Left lobe of liver (tissue), 2 donors: ENCODE measurements around the gene ACKR3. TPM values are rescaled to one million over a fixed set of nuclear protein-coding genes. Genes with fewer than 3 reads are reported as not detected.
A peak's percentile ranks its signal among the peaks of the same experiment; 100 is the strongest.

Experiments
- ATAC-seq: fragments of 200-7000 bp; cut with Tn5 transposase; one replicate; pipeline ENCODE4 v1.9.1; 2020; ENCODE audit warnings: mild to moderate bottlenecking, moderate library complexity
- DNase-seq: peaks from one replicate; pipeline ENCODE4 v3.0.0-alpha.2; 2020; ENCODE audit warnings: low spot score
- total RNA-seq: library from RNA; stranded (reverse); gene quantifications from one replicate; pipeline ENCODE4 v1.2.1, GENCODE V29; 2021
- donor health status: DM: no; HTN: no; CAD: no; lungs with moderate emphysema.
- donor health status: DM: no; HTN: yes; CAD: no.

ACKR3 gene
- total RNA-seq, 1 donor from 2014 or later: 2.4 TPM

DNA sequence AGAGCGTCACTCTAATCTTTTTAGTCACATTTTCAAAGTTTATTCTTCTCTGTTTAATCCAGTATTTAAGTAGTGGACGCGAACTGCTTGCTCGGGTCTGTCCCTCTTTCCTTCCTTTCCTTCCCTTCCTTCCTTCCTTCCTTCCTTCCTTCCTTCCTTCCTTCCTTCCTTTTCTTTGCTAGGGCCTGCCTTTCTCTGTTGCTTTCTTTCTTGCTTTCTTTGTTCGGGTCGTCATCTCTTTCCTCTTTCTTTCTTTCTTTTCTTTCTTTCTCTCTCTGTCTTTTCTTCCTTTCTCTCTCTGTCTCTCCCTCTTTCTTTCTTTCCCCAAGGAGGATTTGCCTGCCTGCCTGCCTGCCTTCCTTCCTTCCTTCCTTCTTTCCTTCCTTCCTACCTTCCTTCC, 3.0 kb upstream of the ACKR3 start:
- DNase-seq (no peak), ATAC-seq (no peak)

DNA sequence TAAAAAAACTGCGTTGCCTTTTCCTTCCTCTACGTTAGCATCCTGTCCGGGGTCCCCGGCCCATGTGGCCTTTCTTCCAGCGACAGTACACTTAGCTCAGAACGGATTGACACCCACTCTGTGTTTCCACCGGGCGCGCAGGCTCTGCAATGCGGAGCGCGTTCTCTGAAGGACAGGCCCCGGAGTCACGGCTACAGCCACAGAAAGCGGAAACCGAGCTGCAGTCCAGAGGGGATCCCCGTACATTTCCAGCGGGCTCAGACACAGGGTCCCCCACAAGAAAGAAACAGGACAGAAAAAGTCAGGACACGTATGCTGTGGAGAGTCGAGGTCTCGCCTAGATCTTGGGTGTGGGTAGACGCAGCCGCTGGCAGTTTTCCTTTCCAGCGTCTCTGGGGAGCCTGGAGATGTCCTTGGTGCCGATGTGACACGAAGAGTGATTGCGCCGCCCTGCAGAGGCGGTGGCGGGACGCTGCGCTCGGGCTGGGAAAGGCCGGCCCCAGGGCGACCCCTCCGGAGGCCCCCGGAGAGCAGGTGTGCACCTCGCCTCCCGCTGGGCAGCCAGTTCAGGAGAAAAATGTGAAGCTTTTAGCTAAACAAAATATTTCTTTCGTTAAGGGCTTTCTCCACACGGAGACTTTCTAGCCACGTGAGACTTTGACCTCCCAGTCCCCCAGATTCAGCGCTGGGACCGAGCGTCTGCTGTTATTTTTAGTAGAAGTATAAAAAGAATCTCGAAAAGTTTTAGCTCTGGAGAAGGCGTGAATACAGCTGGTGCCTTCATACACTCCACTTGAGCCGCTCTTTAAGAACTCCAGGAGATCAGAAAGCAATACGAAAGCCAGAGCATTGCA, 1.3 kb upstream of the ACKR3 start:
- DNase-seq (peak; percentile 60), ATAC-seq (peak; percentile 61)

DNA sequence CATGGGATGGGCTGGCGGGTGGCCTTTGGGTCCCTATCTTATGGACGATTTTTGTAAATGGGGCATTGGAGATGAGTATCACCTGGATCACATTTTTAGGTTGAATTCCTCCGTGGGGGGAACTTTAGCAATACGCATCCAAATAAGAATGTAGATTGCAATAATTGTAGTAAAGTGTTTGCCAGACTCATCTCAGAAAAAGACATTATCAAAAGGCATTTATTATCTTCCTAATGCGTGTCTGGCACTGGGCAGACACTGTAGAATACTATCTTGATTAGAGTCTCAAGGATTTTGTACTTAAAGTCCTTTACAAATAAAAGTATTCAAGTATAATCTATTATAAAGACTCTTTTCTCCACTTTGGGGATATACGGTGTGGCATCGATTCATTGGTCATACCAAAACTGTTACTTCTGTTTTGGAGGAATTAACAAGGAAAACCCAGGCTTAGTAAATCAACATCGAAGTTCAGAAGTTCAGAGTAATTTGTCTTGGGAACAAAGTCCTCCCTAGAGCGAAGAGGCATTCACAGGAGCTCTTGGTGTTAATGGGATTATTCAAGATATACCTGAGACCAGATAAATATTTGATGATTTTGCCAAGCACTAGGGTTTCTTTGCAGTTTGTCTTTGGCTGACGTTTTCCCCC, 578 bp upstream of the ACKR3 start:
- DNase-seq: no peak
- no peak for ATAC-seq

DNA sequence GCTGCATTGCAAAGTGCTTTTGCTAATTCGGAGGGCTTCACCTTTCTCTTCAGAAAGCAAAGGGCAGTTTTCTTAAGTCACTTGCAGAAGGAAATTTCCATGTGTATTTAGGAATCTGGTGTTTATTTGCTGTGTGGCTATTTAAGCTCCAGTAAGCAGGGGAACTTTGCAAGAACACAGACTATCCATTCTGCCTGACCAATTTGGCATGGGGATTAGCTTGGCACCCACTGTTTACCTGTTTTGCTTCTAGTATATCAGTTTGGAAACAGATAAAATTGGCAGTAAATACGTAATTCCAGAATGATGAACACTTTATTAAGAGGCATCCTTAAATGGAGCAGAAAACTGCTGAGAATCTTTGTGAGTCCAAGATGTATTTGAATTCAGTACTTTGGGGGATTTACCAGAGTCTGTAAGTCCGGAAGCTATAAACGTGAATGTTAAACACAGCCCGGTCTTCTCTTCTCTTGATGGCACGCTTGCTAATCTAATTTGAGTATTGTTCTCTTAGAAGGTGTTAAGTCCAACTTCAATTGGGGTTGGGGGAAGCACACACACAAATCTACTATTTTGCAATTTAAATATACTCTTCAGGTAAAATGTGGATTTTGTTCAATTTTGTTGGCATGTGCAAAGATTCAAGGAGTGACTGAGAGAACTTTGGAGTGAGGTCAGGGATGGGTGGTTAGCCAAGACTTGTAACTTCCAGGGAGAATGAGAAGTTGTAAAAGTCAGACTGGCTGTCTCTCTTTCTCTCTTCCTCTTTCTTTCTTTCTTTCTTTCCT, 650 bp downstream of the ACKR3 start:
- ATAC-seq: no peak
- no peak for DNase-seq

DNA sequence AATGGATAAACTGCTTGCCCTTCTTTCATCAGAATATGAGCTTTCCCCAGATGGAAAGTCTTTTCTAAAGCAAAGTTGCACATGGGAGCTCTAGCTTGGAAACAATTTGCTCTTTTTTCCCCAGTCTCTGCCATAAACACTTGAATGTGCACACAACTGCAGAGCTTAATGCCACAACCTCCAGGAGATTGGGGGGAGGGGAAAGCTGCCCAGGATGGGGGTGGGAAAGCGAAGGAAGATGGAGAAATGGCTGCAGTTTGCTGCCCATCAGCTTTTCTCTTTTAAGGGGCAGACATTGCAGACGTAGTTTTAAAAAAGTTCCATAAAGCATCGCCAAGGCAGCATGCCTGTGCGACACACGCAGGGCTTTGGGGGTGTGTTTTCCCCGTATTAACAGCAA, 1.5 kb downstream of the ACKR3 start:
- ATAC-seq (no peak), DNase-seq (no peak)

DNA sequence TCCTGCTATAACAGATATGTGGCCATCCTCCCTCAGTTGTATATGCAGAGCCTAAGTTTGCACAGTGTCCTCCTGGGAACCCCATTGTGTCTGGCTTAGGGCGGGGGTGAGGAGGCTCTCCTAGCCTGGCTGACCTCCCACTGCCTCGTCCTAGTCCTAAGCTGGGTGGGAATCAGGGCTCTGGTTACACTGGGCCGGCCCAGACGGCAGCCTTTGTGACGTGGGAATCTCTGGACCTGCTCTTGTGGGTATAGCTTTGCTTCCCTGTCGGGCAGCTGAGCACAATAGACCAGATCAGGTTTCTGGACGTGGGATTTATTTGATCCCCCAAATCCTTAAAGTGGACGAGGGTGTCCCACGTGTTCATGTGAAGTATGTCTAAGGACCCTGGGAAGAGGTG, 2.9 kb downstream of the ACKR3 start:
- ATAC-seq (no peak), DNase-seq (no peak)

DNA sequence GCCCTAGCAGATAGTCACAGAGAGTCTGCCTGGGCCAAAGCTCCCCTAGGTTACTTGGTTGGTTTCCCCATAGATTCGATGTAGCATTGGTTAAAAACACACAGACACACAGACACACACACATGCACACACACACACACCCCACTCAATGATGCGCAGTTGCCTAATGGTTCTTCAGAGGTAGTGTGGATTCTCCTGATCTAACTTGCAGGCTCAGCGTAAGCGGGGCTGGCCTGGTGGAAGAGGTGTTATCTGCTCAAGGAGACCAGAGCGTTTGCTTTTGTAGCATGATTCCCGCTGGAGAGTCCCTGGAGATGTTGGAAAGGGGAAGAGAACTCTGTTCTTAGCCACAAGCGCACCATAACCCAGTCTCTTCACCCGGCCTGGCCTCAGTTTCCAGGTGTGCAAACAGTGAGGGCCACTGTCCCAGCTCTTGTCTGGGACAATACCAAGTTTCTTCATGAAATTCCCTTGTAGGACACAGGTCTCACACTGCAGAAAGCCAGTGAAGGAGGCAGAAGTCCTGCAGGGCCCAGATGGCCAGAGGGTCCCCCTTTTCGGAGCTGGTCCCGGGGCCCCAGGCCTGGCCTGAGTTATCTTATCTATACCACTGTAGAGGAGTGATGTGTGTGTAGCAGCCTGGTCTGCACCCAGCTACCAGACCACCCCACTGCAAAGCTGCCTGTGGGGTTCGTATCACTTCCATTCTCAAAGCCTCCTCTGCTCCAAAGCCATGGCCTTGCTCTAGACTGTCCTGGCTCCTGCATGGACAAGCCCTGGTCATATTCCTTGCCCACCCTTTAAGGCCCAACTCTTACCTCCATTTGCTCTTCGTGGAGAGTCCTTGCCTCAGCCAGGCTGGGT, 3.7 kb downstream of the ACKR3 start:
- no peak for ATAC-seq
- no peak for DNase-seq

DNA sequence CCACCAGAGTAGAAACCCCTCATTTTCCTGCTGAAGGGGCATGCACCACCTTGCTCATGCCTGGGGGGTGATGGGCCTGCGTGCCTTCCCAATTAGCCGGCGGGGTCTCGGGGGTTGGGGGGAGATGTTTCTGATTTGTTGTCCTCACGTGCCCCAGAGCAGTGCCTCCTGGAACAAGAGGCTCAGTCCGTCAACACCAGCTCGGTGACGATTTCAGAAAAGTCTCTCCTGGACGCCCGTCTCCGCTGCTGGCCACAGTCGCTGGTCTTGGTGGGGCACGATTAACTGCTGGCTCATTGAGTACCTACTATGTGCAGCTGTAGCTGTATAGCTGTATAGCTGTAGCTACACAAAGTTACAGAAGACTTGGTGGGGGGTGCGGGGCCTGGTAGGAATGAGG, 4.4 kb downstream of the ACKR3 start:
- ATAC-seq (no peak), DNase-seq (no peak)

DNA sequence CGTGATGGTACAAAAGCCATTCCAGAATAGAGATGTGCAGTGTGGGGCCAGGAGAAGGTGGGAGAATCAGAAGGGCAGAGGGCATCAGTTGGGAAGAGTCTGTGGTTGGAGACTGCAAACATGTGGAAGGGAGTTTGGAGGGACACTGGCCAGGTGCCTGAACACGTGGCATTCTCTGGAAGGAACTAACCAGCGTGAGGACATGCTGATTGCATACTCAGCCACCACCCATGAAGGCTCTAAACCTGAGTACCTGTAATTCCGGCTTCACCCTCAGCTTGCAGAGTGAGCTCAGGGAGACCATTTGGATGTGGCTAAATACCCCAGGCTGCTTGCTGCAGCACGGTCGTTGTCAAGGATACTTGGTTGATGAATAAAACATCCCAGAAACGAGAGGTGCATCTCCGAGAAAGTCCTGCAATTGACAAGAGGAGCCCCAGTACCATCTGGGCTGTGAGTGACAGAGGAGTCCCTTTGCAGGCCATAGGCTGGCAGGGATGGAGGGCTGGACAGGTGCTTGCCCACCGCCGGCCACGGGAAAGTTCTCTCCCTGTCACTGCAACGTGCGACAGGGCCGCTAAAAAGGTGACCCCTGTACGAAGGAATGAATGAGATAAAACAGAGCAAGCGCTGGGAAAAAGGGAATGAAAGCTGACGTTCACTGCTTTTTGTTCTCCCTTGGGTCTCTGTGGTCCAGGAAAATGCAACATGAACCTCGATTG, 5.0 kb downstream of the ACKR3 start:
- ATAC-seq (no peak), DNase-seq (no peak)

DNA sequence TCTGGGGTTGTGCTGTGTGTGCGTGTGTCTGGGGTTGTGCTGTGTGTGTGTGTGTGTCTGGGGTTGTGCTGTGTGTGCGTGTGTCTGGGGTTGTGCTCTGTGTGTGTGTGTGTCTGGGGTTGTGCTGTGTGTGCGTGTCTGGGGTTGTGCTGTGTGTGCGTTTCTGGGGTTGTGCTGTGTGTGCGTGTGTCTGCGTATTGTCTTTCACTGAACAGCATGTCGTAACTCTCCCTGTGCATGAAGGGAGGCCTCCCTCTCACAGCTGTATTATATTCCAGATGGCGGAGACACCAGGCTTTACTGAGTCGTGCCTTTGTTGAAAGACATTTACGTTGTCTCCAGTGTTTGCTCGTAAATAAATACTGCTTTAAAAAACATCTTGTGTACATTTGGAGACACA, 5.9 kb downstream of the ACKR3 start:
- DNase-seq (no peak), ATAC-seq (no peak)

DNA sequence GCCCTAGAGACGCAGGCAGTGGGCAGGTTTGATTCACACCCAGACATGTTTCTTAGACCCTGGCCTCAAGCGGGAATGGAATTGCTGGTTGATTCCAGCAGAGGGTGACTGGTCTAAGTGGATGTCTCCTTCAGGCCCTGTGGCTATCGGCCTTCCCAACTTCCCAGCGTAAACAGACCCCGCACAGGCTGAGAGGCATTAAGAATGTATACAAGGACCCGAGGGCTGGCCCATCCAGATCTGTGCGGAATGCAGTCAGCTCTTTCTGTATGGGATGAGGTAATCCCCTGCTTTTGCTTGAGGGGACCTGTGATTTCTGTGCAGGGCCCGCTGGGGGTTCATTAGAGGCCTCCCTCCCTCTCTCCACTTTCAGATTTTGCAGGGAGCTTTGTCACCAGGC, 6.5 kb downstream of the ACKR3 start:
- ATAC-seq (no peak), DNase-seq (no peak)

DNA sequence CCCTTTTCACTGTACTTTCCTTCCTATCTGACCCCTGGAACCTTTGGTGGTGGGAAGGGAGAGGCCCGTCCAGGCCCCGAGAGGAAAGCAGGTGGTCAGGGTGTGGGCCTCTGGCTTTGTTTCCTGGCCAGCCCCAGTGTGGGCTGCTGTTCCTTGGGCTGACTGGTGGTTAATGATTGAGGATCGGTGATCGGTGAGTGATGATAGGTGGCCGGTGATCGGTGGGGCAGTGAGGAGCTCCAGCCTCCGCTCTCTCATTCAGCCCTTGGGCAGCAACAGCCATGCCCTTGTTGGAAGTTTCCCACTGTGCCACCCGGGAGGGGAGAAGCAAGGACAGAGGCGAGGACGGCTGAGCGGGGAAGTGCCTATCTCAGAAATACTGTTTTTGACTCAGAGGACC, 7.3 kb downstream of the ACKR3 start:
- ATAC-seq: no peak
- DNase-seq: no peak

DNA sequence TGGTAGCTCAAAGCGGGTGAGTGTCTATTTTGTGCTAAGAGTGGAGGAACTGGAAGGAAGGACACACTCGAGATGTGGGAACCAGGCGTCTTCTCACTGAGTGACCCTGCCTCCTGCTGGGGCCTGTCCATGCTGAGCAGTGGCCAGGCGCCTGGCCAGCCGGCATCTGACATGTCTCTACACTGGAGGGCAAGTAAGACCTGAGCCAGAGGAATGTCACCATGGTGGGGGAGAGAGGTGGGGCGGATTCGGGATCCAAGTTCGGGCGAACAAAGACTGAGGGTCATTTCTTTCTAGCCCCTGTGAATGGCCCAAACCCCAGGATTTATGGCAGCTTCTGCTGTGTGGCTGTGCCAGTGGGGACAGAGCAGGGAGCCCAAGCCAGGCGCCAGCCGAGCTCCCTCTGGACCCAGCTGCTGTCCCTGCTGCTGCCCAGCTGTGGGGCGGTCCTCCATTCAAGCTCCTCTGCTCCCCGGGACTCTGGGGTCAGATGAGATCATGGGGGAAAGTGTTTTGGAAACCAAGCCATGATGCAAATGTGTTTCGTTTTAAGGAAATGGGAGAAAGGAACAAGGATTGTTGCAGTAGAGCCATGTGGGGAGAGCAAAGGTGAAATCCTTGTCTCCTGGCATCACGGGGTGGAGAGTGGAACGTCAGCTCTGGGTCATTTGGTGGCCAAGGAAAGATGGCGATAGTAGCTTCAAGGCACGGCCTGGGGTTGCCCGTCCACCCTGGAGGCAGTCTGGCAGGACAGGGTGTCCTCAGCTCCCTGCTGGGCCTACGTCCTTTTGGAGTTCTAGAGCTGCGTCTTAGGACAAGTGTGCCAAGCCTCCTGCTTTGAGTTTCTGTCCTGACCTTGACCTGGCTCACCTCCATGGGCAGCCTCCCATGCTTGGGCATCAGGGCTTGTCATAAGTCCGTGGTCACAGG, 8.1 kb downstream of the ACKR3 start:
- no peak for ATAC-seq
- no peak for DNase-seq

DNA sequence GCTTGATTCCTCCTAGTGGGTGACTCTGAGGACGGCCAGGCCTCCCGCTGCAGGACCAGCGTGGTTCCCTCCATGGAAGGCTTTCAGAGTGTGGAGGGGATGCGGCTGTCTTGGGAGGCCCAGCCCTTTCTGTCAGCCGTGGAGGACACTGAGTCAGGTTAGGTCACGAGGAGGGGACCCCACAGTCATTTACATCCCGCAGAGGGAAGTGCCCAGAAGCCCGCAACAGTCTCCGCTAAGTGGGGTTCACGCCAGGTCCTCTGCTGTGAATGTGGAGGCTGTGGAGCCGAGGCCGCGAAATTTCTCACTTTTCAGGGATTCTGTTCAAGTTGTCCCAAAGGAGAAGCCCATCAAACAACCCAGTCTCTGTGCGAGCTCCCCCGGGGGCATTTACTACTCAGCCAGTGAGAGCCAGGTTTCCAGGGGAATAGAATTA, 8.8 kb downstream of the ACKR3 start:
- no peak for ATAC-seq
- DNase-seq: no peak

DNA sequence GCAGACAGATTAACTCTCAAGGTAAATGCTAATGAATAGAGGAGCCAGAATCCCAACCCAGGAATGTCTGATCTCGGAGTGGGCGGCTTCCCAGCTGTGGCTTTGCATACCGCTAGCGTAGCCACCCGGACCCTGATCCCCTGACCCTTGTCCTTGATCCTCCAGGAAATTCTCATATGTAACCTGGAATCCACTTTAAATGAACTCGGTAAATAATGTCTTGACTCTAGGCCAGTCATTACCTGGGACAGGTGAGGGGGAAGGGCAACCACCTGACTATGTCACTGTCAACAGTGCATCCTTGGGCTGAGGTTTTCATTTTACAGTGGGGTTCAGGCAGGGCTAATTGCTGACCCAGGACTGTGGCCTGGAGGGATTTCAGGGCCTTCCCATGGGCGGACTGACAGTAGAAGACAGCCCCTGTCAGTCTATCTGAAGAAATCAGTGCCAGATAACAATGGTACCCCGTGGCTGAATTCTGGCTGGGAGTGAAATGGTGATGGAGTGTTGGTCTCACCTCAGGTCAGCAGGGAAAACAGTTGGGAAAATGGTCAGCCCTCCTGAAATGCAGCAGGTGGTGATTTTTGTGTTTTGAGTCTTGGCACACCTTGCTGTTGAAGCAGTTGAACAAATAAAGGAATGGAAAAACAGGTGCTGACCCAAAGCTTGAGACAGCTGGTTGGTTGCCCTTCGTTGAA, 9.6 kb downstream of the ACKR3 start:
- ATAC-seq: no peak

DNA sequence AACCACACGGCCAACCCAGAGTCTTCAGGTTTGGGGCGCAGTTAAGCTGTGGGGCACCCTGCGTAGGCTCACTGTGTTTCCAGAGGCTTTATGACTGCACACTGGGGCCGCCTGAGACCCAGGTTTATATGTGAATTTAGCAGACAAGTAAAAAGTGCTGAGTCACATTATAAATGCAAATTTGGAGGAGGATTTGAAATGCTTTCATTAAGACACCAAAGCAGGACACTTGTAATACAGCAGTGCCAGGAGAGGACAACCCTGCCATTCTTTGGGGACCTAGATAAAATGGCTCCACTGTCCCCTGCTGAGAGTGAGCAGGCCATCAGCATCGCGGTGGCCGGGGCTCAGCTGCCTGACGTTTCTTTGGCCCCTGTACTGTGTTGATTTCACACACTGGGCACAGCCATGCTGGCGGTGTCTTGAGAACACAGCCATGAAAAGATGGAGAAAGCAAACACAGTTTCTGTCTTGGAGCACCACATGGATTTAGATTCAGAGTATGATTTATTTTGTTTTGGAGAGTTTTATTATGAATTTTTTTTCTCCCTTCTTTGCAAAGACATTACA, 10.2 kb downstream of the ACKR3 start:
- ATAC-seq: no peak

More for the DNA sequence above, 9.6 kb downstream of the ACKR3 start:
- DNase-seq: no peak

DNA sequence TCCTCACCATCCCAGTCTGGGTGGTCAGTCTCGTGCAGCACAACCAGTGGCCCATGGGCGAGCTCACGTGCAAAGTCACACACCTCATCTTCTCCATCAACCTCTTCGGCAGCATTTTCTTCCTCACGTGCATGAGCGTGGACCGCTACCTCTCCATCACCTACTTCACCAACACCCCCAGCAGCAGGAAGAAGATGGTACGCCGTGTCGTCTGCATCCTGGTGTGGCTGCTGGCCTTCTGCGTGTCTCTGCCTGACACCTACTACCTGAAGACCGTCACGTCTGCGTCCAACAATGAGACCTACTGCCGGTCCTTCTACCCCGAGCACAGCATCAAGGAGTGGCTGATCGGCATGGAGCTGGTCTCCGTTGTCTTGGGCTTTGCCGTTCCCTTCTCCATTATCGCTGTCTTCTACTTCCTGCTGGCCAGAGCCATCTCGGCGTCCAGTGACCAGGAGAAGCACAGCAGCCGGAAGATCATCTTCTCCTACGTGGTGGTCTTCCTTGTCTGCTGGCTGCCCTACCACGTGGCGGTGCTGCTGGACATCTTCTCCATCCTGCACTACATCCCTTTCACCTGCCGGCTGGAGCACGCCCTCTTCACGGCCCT, 11.2 kb downstream of the ACKR3 start:
- ATAC-seq: no peak
- no peak for DNase-seq

More for the DNA sequence above, 10.2 kb downstream of the ACKR3 start:
- DNase-seq: no peak

DNA sequence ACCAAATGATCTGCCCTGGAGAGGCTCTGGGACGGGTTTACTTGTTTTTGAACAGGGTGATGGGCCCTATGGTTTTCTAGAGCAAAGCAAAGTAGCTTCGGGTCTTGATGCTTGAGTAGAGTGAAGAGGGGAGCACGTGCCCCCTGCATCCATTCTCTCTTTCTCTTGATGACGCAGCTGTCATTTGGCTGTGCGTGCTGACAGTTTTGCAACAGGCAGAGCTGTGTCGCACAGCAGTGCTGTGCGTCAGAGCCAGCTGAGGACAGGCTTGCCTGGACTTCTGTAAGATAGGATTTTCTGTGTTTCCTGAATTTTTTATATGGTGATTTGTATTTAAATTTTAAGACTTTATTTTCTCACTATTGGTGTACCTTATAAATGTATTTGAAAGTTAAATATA, 11.9 kb downstream of the ACKR3 start:
- ATAC-seq (no peak), DNase-seq (no peak)
